DND-41 (cell line): ENCODE measurements around the gene NME7.

Experiments
- ATAC-seq: fragments of 200-7000 bp; cut with Tn5 transposase; 3 replicates; pipeline ENCODE4 v1.9.1; 2021; ENCODE audit warnings: low read depth; ENCODE audit not compliant: insufficient read depth
- DNase-seq: peaks from one replicate; pipeline ENCODE4 v3.0.0-alpha.2; 2020
- H2AFZ ChIP-seq: 2 replicates; pipeline ENCODE4 v1.6.0; 2012; ENCODE audit warnings: low read depth, low read length
- H3K27ac ChIP-seq: 2 replicates; pipeline ENCODE4 v1.5.1; 2012; ENCODE audit warnings: low read length, inconsistent platforms
- H3K27me3 ChIP-seq: fragments of 200-600 bp; sonication (generic); 2 replicates; pipeline ENCODE4 v1.6.0; 2012; ENCODE audit warnings: low read length, mild to moderate bottlenecking, inconsistent platforms; ENCODE audit not compliant: insufficient read depth, poor library complexity
- H3K36me3 ChIP-seq: 2 replicates; pipeline ENCODE4 v1.5.1; 2012; ENCODE audit warnings: low read length, inconsistent platforms; ENCODE audit not compliant: insufficient read depth
- H3K4me1 ChIP-seq: 2 replicates; pipeline ENCODE4 v1.5.1; 2012; ENCODE audit warnings: mild to moderate bottlenecking, low read length; ENCODE audit not compliant: insufficient read depth
- H3K4me2 ChIP-seq: 2 replicates; pipeline ENCODE4 v1.6.0; 2012; ENCODE audit warnings: mild to moderate bottlenecking, moderate library complexity, low read length, inconsistent platforms; ENCODE audit not compliant: insufficient read depth
- H3K4me3 ChIP-seq, 2 experiments: fragments of 200-600 bp in 1 of 2; shearing (Covaris generic) in 1 of 2; 2 replicates each; pipeline ENCODE4 v1.5.1; 2012 to 2016; ENCODE audit warnings: inconsistent platforms in 2 of 2, low read length in 2 of 2, mild to moderate bottlenecking in 2 of 2, low read depth in 1 of 2, moderate library complexity in 1 of 2
- H3K79me2 ChIP-seq: 2 replicates; pipeline ENCODE4 v1.6.0; 2012; ENCODE audit warnings: low read length, inconsistent platforms; ENCODE audit not compliant: insufficient read depth
- H3K9ac ChIP-seq: 2 replicates; pipeline ENCODE4 v1.6.0; 2012; ENCODE audit warnings: low read depth, mild to moderate bottlenecking, inconsistent platforms, low read length, moderate library complexity
- H3K9me3 ChIP-seq: 2 replicates; pipeline ENCODE4 v1.5.1; 2012; ENCODE audit warnings: low read length, moderate library complexity, mild to moderate bottlenecking, inconsistent platforms; ENCODE audit not compliant: insufficient read depth, severe bottlenecking
- H4K20me1 ChIP-seq: 2 replicates; pipeline ENCODE4 v1.6.0; 2012; ENCODE audit warnings: low read length; ENCODE audit not compliant: insufficient read depth
- EZH2 ChIP-seq: IDR thresholded peaks from 3 replicates; pipeline ENCODE4 v1.6.1; 2012; ENCODE audit warnings: borderline replicate concordance, low read depth, mild to moderate bottlenecking, moderate library complexity, low read length, inconsistent platforms; ENCODE audit not compliant: severe bottlenecking
- TF ChIP-seq, protein P1 (sequence below): IDR thresholded peaks from 2 replicates; pipeline ENCODE4 v1.5.1; 2012; ENCODE audit warnings: borderline replicate concordance, low read length, moderate library complexity, mild to moderate bottlenecking; ENCODE audit not compliant: poor library complexity, severe bottlenecking; ENCODE audit errors: extremely low read depth

NME7 gene

DNA sequence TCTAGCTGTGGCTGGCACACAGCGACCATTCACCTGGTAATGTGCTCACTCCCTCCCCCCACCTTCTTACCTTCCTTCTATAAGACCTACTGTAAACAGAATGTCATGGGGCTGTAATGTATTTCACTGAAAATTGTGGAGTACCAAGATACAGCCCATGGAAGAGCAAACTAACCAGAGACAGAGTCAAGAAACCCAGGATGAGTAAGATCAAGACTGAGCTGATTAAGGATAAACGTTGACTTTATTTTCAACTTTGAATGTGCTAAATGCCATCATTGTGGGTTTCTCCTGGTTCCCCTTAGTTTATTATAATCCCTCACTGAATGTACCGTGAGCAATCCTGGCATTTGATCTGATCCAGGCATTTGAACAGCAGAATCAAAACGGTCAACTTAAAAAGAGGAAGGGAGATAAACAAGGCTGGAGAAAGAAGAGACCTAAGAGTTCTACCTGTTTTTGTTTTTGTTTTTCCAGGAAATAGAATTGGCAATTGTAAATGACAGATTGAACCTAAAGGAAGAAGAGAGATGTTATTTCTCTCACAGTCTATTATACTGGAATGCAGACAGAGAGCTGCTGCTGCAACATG, 277.2 kb downstream of the NME7 start:
- no peak overlapping the region for H3K4me3 ChIP-seq
- no peaks in the 10 kb centered on the region for H3K79me2 ChIP-seq
- H3K4me1 ChIP-seq: no peaks in the 10 kb centered on the region
- ATAC-seq: no peak; the same call in 2 of the 3 replicates
- DNase-seq: no peak
- H4K20me1 ChIP-seq: no peaks in the 10 kb centered on the region
- no peak overlapping the region for H3K9ac ChIP-seq
- H3K27ac ChIP-seq: no peak overlapping the region
- peaks cover 3% of the 10 kb centered on the region for H3K27me3 ChIP-seq
- TF ChIP-seq EZH2: no peak
- TF ChIP-seq, protein P1, sequence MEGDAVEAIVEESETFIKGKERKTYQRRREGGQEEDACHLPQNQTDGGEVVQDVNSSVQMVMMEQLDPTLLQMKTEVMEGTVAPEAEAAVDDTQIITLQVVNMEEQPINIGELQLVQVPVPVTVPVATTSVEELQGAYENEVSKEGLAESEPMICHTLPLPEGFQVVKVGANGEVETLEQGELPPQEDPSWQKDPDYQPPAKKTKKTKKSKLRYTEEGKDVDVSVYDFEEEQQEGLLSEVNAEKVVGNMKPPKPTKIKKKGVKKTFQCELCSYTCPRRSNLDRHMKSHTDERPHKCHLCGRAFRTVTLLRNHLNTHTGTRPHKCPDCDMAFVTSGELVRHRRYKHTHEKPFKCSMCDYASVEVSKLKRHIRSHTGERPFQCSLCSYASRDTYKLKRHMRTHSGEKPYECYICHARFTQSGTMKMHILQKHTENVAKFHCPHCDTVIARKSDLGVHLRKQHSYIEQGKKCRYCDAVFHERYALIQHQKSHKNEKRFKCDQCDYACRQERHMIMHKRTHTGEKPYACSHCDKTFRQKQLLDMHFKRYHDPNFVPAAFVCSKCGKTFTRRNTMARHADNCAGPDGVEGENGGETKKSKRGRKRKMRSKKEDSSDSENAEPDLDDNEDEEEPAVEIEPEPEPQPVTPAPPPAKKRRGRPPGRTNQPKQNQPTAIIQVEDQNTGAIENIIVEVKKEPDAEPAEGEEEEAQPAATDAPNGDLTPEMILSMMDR: no peak
- no peak overlapping the region for H2AFZ ChIP-seq
- H3K9me3 ChIP-seq: no peaks in the 10 kb centered on the region
- H3K4me2 ChIP-seq: no peak overlapping the region
- H3K36me3 ChIP-seq: no peaks in the 10 kb centered on the region

DNA sequence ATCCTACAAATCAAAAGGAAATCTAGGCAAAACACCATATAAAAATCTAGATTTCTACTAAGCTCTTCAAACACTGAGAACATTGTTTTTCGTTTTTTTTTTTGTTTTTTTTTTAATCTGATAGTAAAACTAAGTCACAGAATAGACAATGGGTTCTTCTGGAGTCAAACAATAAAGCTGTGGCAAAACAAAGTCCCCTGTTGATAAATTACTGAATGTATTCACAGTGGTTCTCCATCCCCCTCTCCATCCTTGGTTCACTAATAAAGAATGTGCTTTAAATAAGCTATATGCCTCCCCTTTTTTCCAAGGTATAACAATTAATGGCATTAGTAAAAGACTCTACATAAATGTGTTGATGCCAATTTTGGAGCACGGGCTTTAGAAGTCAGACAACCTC, 277.8 kb downstream of the NME7 start:
- Histone ChIP-seq H3K4me3 (no peak overlapping the region), H3K9me3 (no peaks in the 10 kb centered on the region), H4K20me1 (no peaks in the 10 kb centered on the region), H3K27ac (no peak overlapping the region), H2AFZ (no peak overlapping the region), H3K9ac (no peak overlapping the region), H3K79me2 (no peaks in the 10 kb centered on the region), H3K4me1 (no peaks in the 10 kb centered on the region), H3K4me2 (no peak overlapping the region), H3K27me3 (peaks cover 3% of the 10 kb centered on the region), H3K36me3 (no peaks in the 10 kb centered on the region)
- ATAC-seq (no peak), DNase-seq (no peak)
- TF ChIP-seq, protein P1: no peak

DNA sequence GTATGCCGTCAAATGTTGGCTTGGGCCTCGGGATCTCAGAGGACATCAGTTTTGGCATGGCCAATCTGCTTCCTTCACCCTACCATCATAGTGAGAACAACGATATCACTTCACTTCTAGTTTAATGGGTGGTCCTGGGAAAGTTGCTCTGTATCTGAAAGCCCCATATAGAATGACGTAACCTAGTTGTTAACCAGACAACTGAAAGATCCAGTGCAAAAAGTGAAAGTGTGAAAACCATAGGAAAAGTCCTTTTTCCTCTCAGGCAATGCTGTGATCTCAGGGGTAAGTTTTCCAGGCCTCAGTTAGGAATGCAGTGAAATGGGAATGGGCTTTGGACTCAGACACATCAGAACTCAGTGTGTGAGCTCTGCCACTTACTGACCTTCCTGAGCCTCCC, 279.7 kb downstream of the NME7 start:
- TF ChIP-seq EZH2: no peak
- TF ChIP-seq, protein P1: no peak
- no peak overlapping the region for H3K27ac ChIP-seq
- H2AFZ ChIP-seq: no peak overlapping the region
- H3K9me3 ChIP-seq: no peaks in the 10 kb centered on the region
- no peak for ATAC-seq
- H3K27me3 ChIP-seq: peaks cover 3% of the 10 kb centered on the region
- no peaks in the 10 kb centered on the region for H3K36me3 ChIP-seq
- no peak overlapping the region for H3K9ac ChIP-seq
- no peaks in the 10 kb centered on the region for H4K20me1 ChIP-seq
- H3K4me2 ChIP-seq: no peak overlapping the region
- H3K4me3 ChIP-seq: no peak overlapping the region
- DNase-seq: no peak
- H3K4me1 ChIP-seq: no peaks in the 10 kb centered on the region
- H3K79me2 ChIP-seq: no peaks in the 10 kb centered on the region
